HCT116 (cell line): ENCODE measurements around the gene COL21A1.

Experiments
- CBX3 ChIP-seq: IDR thresholded peaks from 2 replicates; pipeline ENCODE4 v1.6.1; 2012; ENCODE audit warnings: low read depth
- EZH2 ChIP-seq: fragments of 200-600 bp; sonication (generic); IDR thresholded peaks from 2 replicates; pipeline ENCODE4 v1.6.1; 2017; ENCODE audit warnings: antibody characterized with exemption, mixed run types
- EZH2phosphoT487 ChIP-seq: fragments of 200-600 bp; IDR thresholded peaks from 2 replicates; pipeline ENCODE4 v1.6.1; 2018; ENCODE audit warnings: antibody characterized with exemption, borderline replicate concordance
- JUND ChIP-seq: IDR thresholded peaks from 2 replicates; pipeline ENCODE4 v1.6.1; 2012
- POLR2A ChIP-seq: IDR thresholded peaks from 2 replicates; pipeline ENCODE4 v1.7.0; 2011; ENCODE audit warnings: borderline replicate concordance; ENCODE audit not compliant: insufficient read depth, insufficient read length; ENCODE audit errors: extremely low read depth
- POLR2AphosphoS5 ChIP-seq: IDR thresholded peaks from 2 replicates; pipeline ENCODE4 v1.6.1; 2011; ENCODE audit warnings: mild to moderate bottlenecking, low read depth, low read length, moderate library complexity
- SP1 ChIP-seq: IDR thresholded peaks from 2 replicates; pipeline ENCODE4 v1.6.1; 2012; ENCODE audit warnings: low read depth
- ZFX ChIP-seq: fragments of 450-650 bp; IDR thresholded peaks from 2 replicates; pipeline ENCODE4 v1.6.1; 2017
- ZNF274 ChIP-seq: fragments of 200-500 bp; sonication (Bioruptor generic); IDR thresholded peaks from 2 replicates; pipeline ENCODE4 v1.6.1; 2014; ENCODE audit warnings: mild to moderate bottlenecking, low read depth, low read length, inconsistent platforms
- TF ChIP-seq, protein P1 (sequence below), 3 experiments: fragments of 200-600 bp in 1 of 3; sonication (generic) in 1 of 3; IDR thresholded peaks in 2 of 3; conservative IDR thresholded peaks in 1 of 3; 2 replicates each; pipeline ENCODE4 v1.5.1; 2012 to 2017; ENCODE audit warnings: low read depth in 2 of 3, low read length in 2 of 3, antibody characterized with exemption in 1 of 3, borderline replicate concordance in 1 of 3, control low read depth in 1 of 3, mild to moderate bottlenecking in 1 of 3, mixed read lengths in 1 of 3, mixed run types in 1 of 3, moderate library complexity in 1 of 3; ENCODE audit not compliant: insufficient read depth in 1 of 3
- TF ChIP-seq, protein P2 (sequence below): IDR thresholded peaks from 2 replicates; pipeline ENCODE4 v1.6.1; 2012; ENCODE audit warnings: low read depth

DNA sequence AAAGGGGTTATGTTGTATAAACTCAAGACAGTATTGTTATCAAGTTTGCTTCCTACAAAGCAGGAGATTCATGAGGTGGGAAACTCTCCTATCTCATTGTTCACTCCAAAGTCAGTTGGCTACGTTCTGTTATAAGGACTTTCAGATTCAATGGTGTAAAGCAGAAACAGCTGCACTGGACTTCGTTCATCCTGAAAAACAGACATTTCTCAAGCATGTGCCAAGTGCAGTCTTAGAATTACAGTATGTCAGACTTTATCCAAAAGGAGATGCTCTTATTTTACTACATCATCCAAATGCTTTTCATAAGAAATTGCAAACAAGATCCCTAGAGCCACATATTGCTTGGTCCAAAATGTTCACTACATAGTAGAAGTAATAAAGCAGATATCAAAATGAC lies 14.9 kb downstream of the COL21A1 start:
- TF ChIP-seq EZH2 (no peak), EZH2phosphoT487 (no peak), ZNF274 (no peak), POLR2A (no peak), ZFX (no peak), CBX3 (no peak), JUND (no peak), POLR2AphosphoS5 (no peak), SP1 (no peak)
- TF ChIP-seq, protein P1, sequence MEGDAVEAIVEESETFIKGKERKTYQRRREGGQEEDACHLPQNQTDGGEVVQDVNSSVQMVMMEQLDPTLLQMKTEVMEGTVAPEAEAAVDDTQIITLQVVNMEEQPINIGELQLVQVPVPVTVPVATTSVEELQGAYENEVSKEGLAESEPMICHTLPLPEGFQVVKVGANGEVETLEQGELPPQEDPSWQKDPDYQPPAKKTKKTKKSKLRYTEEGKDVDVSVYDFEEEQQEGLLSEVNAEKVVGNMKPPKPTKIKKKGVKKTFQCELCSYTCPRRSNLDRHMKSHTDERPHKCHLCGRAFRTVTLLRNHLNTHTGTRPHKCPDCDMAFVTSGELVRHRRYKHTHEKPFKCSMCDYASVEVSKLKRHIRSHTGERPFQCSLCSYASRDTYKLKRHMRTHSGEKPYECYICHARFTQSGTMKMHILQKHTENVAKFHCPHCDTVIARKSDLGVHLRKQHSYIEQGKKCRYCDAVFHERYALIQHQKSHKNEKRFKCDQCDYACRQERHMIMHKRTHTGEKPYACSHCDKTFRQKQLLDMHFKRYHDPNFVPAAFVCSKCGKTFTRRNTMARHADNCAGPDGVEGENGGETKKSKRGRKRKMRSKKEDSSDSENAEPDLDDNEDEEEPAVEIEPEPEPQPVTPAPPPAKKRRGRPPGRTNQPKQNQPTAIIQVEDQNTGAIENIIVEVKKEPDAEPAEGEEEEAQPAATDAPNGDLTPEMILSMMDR (IDR thresholded peaks at IDR 0.05 in 2 of 3, conservative IDR thresholded peaks at IDR 0.05 in 1 of 3; ENCODE audit: borderline replicate concordance in 1 of 3, insufficient read depth in 1 of 3, low read depth in 2 of 3, low read length in 2 of 3): no peak
- TF ChIP-seq, protein P2, sequence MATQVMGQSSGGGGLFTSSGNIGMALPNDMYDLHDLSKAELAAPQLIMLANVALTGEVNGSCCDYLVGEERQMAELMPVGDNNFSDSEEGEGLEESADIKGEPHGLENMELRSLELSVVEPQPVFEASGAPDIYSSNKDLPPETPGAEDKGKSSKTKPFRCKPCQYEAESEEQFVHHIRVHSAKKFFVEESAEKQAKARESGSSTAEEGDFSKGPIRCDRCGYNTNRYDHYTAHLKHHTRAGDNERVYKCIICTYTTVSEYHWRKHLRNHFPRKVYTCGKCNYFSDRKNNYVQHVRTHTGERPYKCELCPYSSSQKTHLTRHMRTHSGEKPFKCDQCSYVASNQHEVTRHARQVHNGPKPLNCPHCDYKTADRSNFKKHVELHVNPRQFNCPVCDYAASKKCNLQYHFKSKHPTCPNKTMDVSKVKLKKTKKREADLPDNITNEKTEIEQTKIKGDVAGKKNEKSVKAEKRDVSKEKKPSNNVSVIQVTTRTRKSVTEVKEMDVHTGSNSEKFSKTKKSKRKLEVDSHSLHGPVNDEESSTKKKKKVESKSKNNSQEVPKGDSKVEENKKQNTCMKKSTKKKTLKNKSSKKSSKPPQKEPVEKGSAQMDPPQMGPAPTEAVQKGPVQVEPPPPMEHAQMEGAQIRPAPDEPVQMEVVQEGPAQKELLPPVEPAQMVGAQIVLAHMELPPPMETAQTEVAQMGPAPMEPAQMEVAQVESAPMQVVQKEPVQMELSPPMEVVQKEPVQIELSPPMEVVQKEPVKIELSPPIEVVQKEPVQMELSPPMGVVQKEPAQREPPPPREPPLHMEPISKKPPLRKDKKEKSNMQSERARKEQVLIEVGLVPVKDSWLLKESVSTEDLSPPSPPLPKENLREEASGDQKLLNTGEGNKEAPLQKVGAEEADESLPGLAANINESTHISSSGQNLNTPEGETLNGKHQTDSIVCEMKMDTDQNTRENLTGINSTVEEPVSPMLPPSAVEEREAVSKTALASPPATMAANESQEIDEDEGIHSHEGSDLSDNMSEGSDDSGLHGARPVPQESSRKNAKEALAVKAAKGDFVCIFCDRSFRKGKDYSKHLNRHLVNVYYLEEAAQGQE: no peak
